NCI-H460 (cell line): ENCODE measurements around the gene VMA21. TPM values are rescaled to one million over a fixed set of nuclear protein-coding genes. Genes with fewer than 3 reads are reported as not detected.

Experiments
- DNase-seq: peaks from one replicate; pipeline ENCODE4 v3.0.0-alpha.2; 2016; ENCODE audit warnings: low read depth; ENCODE audit errors: extremely low read depth
- polyA plus RNA-seq: library from polyadenylated mRNA; depleted of rRNA; stranded (reverse); fragments of >200 nt; gene quantifications from 2 replicates; pipeline ENCODE4 v1.2.3, GENCODE V29; 2014; cell fraction: nucleus; rRNA removed
- total RNA-seq: library from RNA; depleted of rRNA; stranded (reverse); fragments of >200 nt; shearing (Covaris generic); gene quantifications from 2 replicates; pipeline ENCODE4 v1.2.3, GENCODE V29; 2014; rRNA removed

Gene VMA21, protein sequence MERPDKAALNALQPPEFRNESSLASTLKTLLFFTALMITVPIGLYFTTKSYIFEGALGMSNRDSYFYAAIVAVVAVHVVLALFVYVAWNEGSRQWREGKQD
- 120 and 126 TPM in 2 replicates for total RNA-seq
- polyA plus RNA-seq: 60.4 and 88.0 TPM in 2 replicates

DNA sequence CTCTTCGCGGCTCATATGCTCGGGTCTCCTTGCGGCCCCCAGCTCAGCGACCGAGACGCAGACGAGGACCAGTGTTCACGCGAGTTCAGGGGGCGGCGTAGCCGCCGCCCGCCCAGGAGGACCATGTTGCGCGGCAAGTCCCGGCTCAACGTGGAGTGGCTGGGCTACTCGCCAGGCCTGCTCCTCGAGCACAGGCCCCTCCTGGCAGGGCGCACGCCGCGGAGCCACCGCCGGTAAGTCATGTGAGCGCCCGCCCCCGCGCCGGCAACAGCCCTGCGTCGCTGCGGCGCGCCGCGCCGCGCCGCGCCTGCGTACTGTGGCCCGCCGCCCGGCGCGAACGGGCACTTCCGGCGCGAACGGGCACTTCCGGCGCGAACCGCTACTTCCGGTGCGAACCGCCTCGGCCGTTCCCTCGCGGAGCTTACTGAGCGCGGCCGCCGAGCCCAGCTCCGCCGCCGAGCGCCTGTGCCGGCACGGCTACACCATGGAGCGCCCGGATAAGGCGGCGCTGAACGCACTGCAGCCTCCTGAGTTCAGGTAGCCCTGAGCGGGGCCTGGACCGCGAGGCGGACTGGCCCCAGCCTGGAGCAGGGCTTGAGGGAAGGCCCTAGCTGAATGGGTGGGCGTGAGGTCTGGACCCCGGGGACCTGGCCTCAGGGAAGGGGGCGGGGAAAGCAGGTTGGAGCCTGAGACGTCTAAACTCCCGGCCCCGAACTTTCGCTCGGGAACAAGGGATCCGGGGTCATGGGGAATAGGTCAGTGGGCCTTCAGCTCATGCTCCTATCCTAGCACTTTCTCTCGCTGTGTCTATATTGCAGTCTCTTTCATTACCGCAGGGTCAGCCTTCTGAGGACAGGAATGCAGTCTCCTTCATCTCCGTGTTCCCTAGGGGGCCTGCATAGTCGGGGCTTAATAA is at the start of gene VMA21:
TSS of gene VMA21 (plus strand) at position 382 of the 916 bp plus-strand sequence. CDS start at position 485, 103 bp downstream.
- DNase-seq: peak; percentile 77

DNA sequence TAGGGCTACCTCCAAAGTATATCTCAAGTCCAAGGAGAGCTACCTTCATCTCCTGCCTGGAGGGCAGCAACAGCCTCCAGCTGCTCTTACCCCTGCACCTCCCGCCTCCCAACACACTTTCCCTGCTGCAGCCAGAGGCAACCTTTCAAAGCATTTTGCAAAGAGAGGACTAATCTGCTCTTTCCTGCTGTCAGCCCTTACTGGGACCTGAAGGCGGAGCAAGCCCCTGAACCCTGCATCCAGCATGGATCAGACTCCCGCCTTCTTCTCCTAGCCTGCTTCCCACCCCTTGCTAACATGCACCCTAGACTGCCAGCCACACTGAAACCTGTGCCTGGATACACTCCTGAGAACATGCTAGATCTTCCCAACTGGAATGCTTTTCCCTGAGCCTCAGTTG is 37.7 kb upstream of the VMA21 start:
- no peak for DNase-seq

DNA sequence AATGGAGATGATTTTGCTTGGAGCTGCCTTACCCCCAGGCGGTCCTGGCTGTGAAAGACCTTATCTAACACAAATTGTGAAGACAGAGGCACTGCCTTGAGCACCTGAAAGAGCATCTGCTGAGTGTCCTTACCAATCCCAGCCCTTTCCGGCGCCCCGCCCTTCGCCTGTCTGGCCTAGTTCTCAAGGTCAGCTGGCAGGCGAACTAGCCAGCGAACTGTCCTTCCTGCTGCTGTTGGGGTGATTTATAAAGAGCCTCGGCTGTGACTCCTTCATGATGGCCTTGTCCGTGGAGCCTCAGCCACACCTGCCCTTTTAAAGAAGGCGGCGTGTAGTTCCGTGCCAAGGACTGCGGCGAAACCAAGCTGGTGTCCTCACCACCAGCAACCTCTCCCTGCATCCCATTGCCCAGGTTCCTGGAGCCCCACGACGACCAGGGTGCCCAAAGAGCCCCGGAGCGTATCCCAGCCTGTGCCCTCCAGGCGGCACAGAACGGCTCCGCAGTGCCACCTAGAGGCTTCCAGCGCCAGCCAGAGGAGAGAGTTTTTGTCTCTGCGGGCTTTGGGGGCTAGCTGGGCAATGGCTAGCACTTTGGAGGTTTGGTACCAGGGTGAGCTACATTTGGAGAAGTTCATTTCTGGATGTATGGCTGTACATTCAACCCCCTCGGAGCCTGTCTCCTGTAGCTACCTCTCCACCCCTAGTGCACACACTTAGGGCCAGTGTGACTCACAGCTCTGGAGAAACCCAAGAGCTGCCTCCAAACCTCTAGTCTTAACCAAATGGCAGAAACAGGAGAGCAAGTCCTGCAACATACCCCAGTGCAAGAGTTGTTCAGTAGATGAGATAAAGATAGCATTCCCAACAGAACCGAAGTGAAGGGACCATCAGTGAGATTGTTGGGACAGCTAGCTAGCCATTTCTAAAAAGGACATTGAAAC is 36.8 kb upstream of the VMA21 start:
- DNase-seq: peak; percentile 24

DNA sequence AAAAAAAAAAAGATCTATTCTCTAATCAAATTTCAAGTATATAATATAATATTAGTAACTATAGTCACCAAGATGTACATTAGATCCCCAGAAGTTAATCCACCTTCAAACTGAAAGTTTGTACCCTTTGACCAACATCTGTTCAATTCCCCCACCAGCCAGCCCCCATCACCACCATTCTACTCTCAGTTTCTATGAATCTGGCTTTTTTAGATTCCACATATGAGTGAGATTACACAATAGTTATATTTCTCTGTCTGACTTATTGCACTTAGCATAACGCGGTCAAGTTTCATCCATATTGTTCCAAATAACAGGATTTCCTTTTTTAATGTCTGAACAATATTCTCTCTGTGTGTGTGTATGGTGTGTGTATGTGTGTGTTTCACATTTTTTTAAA is 33.7 kb upstream of the VMA21 start:
- no peak for DNase-seq

DNA sequence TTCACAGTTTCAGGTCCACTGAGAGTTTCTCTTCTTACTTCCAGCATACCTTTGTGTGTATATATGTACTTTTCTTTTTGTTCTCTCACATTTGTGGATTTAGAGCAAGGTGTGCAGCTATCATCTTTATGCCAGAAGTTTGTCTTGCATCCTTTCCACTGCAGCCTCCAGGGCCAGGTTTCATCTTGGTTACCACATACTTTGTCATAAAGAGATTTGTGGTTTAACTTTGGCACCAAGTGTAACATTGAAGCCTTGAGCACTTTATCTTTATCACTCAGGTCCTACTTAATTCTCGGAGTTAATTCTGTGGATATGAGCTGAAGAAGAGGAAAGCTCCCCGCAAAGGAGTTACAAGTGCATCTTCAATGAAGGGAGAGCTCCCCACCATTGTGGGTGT is 31.4 kb upstream of the VMA21 start:
- DNase-seq: no peak

DNA sequence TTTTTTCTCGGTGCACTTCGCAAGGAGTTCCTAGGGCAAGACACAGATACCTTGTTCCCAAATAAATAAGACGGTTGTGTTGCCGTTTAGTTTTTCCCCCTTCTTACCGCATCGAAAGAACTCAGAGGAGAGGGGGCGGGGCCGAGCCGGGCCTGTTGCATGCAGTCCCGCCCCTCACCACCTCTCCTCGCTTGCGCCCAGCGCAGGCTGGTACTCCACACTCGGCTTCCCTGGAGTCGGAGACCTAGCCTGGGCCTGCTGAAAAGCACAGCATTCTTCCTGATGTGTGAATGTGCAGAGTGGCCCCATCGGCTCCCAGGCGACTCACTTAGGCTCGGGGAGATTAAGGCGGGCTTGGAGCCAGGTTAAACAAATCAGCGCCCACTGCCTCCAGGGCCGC is 26.1 kb upstream of the VMA21 start:
- DNase-seq: no peak

DNA sequence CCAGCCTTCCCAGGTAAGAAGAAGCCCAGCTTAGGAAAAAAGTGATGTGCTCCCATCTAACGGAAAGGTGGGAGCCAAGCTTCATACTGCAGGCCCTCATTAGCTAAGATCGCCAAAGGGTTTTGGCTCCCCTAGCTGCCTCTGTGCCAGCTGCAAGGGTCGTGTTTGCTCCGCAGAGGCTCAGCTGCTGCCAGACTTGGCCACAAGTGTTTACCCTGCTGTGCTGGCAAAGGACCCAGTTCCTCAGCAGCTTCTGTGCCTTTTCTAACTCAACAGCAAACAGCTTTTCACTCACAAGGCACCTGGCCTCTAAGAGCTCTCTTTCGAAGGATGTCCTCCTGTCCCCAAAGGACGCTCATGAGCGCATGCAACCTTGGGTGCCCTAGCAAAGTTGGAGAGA is 12.2 kb upstream of the VMA21 start:
- no peak for DNase-seq

DNA sequence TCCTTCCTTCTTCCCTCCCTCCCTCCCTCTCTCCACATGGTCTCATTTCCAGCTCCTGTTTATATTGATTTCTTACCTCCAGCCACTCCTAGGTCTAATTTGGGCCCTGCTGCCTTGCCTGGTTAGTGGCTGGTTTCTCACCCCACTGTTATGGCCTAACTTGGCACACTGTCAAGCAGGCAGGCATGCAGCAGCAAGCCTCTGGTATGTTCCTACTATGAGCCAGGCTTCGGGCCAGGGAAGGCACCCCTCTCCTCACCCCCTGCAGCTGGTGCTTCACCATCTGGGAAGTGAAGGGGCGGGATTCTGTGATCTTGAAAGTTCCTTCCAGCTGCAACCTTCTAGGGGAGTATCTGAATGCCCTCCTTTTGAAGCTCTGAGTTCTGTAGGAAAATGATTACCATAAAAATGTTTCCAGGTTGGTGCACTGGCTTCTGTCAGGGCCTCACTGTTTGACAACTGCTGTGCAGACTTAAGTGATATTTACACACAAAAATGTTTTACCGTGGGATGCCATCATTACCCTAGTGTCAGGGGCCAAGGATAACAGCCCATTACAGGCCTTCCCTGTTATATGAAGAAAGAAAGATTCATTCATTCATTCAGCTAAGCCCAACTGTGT is 10.1 kb upstream of the VMA21 start:
- no peak for DNase-seq

DNA sequence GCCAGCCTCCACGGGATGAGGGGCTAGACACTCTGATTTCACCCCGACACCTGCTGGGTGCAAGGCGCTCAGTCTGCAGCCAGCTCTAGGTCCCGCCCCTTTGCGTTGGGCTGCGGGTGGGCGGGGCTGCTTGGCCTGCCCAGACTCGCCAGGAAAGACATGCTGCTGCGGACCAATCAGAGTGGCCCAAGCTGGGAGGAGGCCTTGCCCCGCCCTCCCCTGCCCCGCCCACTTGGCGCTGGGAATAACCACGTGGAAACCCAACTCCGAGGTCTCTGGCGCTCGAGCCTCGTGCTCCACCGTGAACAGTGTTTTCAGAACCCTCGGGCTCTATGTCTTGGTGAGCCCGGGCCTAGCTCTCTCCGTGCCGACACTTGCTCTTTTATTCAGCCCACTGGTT is 5.3 kb upstream of the VMA21 start:
- DNase-seq: no peak

DNA sequence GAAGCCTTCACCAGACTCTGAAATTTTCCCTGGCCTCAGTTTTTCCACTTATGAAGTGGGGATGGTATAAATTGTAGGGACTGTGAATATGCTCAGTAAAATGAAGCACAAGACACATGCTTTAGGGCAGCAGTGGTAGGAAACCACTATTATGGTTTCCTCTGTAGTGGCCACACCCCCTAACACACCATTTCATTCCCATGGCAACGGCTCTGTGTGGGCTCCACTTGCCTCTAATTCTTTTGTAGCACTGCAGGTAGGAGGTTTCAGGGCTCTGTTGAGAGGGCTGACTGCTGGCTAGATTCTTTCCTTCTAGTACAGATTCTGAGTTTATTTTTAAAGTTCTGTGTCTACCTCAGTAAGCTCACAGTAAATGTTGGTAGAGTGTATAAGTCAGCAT is 3.5 kb upstream of the VMA21 start:
- DNase-seq: no peak

DNA sequence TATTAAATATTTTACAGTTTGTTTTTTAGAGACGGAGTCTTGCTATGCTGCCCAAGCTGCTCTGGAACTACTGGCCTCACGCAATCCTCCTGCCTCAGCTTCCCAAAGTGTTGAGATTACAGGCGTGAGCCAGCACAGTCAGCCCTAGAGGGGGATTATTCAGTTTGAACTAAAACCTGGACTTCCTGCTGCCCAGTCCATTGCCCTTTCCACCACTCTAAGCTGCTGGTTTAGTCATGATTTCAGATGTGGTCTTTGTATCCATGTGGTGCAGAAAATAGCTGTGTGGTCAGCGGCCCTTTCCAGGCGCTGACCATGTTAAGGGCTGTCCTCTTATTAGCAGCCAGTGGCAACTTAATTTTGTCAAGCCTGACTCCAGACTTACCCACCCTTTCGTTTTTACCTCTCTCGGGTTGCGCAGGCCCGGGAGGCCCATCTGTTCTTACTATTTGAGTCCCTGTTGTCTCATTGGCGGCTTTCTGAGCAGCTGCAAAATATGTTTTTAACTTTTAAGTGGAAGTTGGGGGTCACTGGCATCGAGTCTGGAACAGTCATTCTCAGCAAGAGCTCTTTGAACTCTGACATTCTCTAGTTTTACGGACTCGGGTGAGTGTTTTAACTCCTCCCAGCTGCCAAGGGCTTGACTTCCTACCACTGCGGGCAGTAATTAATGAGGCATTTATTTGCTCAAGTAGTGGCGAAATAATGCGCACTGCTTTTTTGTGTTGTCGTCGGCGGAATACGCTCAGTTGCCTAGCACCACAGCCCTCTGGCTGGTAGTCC is 773 bp upstream of the VMA21 start:
- peak; percentile 6 for DNase-seq

DNA sequence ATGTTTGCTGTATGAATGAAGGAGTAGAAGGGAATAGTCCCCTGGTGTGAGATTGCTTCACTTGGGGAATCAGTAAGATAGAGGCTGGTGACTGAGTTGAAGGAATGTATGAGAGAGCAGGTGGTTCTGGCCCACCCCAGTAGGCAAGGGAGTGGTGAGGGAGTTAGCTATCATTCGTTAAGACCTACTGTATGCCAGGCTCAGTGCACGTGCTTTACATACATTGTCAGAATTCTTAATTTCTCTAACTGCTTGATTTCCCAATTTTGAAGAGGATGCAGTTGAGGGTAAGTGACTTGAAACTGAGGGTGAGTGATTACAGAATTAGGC is 700 bp downstream of the VMA21 start:
- DNase-seq: no peak

DNA sequence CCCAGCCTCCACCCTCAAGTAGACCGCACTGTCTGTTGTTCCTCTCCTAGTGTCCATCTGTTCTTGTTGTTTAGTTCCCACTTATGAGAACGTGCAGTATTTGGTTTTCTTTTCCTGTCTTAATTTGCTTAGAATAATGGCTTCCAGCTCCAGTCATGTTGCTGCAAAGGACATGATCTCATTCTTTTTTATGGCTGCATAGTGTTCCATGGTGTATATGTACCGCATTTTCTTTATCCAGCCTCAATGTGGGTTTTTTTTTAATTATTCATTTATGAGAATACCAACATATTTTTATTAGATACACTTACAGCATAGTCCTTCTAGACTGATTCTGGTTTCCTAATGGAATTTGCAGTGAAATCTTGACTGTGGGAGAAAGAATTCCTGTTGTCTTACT is 1.3 kb downstream of the VMA21 start:
- no peak for DNase-seq

DNA sequence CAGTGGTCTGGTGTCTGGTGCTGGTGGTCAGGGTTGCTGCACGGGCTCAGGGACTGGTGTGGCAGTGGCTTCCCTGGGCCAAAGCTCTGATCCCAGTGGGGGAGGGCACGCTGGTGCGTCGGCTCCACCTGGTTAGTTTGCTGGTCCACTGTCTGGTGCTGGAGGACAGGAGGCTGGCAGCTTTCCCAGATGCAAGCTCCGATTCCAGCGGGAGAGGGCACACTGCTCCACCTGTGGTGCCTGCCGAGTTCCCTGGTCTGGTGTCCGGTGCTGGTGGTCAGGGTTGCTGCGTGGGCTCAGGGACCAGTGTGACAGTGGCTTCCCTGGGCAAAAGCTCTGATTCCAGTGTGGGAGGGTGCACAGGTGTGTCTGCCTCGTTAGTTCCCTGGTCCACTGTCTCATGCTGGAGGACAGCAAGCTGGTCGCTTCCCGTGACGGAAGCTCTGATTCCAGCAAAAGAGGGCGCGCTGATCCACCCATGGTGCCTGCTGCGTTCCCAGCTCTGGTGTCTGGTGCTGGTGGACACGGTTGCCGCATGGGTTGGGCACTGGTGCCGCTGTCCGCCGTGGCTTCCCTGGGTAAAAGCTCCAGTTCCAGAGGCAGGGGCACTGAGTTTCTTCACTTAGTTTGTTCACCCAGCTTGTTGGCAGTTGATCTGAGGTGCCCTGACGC is 5.8 kb downstream of the VMA21 start:
- no peak for DNase-seq

DNA sequence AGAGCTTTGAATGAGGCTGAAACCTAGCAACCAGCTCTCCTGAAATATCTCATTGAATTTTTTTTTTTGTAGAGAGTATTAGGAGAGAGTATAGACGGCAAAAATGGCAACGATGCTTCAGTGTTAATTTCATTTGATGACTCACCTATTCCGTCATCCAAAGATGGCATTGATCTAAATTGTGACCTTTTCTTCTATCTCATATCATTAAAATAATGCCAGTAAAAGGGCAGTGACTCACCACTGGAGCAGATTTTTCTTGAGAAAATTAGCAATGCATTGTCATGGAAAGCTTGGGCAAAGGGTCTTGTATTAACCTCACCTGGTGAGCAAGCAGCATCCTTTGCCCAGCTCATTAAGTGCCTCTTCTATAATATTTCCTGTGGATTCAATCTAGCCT is 19.6 kb downstream of the VMA21 start:
- DNase-seq: no peak

DNA sequence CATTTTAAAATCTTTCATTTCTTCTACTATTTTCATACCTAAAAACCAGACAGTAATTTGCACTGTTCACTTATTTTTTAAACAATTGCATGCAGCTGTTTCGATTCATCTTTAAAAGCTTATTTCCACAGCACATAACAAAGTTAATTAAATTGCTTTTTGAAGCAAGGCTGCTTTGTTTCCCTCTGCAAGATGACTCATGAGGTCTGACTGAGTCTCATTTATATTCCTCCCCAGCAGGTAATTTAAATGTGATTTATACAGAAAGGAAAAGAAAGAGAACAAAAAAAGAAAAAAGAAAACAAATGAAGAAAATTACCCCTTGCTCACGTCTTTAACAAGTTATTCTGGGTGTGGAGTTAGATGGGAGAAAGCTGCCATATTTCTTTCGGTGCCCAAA is 22.8 kb downstream of the VMA21 start:
- no peak for DNase-seq

DNA sequence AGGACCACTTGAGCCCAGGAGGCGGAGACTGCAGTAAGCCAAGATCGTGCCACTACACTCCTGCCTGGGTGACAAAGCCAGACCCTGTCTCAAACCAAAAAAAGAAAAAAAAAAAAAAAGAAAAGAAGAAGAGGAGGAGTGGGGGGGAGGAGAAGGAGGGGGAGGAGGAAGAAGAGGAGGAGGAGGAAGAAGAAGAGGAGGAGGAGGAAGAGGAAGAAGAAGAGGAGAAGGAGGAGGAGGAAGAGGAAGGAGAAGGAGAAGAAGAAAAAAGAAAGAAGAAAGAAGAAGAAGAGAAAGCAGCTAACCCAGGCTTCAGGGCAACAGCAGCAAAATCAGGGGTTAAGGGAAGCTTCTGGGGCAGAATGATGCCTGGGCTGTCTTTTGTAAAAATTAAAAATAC is 27.5 kb downstream of the VMA21 start:
- DNase-seq: no peak

DNA sequence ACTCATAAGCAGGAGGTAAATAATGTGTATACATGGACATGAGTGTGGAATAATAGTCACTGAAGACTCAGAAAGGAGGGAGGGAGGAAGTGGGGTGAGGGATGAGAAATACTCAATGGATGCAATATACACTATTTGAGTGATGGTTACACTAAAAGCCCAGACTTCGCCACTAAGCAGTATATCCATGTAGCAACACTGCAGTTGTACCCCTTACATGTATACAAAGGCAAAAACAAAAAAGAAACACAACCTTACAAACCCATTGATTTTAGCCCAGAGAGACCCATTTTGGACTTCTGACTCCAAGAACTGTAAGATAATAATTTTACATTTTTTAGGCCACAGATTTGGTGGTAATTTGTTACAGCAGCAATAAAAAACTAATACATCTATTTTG is 51.5 kb downstream of the VMA21 start:
- no peak for DNase-seq

DNA sequence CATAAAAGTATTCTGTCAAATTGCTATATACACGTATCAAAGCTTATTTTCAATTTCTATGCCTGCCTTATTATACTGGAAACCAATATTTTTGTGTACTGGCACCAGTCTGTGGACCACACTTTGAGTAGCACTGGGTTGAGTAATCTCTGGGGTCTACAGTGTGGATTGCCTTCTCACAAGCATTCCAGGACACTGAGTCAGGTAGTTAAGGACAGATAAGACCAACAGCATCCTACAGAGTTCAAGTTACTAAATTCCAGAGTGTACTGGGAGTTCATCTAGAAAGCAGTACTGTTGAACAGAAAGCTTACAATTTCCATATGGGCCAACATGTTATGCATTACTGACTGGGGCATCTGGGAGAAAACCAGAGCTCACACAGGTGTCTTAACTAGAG is 61.8 kb downstream of the VMA21 start:
- no peak for DNase-seq
